ENCODE measurements around the gene MTARC2. TPM values are rescaled to one million over a fixed set of nuclear protein-coding genes. Genes with fewer than 3 reads are reported as not detected.

Gene MTARC2
- total RNA-seq, 1 donor from 2014 or later: 23.5 TPM

- DNase-seq: no peak
Measured at GRCh38 chr1:220804202-220804586, 56.1 kb downstream of the MTARC2 start.

DNA sequence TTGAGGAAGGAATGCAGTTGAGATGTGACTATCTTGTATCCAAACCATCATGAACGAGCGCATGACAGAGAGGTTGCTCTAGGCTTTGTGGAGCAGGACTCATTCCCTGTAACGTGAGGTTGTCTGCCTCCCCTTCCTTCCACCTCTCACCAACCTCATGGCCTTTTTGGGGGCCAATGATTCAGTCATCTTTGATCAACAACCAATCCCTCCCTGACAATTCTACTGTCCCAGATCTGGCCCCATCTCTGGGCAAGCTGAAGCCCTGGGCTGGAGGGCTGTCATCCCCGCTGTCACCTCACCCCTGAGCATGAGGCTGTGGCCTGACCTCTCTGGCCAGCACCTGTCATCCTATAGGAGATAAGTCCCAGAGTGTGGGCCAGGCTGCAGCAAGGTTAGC lies 58.3 kb downstream of the MTARC2 start:
- no peak for DNase-seq

DNA sequence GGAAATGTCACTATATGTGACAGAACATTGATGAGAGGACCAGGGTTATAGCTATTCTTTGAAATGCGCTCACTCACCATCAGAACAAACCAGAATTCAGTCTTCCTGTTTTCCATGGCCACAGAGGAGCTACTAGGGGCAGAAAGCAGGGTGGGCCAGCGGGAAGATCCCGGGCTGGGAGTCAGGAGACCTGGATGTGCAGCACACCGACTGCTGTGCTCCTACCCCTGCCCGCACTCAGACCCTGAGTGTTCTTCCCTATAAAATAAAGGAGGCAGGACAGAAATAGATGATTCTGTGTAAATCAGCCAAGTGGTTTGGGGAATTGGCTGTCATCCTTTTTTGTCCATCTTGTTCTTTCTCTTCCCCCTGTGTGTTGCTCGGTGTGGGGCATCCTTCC lies 59.6 kb downstream of the MTARC2 start:
- no peak for DNase-seq

- no peak for DNase-seq
Measured at GRCh38 chr1:220808345-220809186, 60.4 kb downstream of the MTARC2 start.

DNA sequence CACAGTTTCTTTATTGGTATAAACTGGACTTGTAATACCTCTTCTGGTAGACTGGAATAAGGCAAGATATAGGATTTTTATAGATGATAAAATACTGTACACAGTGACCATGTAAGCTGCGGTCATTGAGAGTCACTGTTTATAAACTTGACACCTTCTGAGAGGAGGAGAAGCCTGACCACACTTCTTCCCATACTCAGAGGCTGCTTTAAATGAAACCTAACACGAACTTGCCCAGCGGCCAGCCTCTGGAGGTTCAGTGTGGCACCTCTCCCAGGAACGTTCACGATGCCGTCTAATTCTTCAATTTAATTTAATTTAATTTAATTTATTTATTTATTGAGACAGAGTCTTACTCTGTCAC lies 61.0 kb downstream of the MTARC2 start:
- DNase-seq: no peak

DNA sequence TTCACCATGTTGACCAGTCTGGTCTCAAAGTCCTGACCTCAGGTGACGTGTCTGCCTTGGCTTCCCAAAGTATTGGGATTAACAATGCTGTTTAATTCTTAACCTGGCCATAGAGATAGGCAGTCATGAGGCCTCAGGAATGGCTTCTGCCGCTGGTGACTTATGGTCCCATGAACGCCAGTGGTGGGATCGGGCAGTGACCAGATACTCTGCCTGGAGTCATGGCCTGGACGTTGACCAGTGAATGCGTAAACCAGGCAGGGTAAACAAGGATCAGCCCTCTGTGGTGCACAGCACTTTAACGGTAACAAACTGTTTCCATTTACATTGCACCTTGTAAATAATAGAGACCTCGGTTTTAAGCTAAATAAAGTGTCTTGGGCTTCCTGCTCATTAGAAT lies 61.6 kb downstream of the MTARC2 start:
- no peak for DNase-seq

- DNase-seq: peak; percentile 94
Measured at GRCh38 chr1:220810179-220810653, 62.1 kb downstream of the MTARC2 start.

- peak; percentile 54 for DNase-seq
Measured at GRCh38 chr1:220810963-220811362, 62.8 kb downstream of the MTARC2 start.

DNA sequence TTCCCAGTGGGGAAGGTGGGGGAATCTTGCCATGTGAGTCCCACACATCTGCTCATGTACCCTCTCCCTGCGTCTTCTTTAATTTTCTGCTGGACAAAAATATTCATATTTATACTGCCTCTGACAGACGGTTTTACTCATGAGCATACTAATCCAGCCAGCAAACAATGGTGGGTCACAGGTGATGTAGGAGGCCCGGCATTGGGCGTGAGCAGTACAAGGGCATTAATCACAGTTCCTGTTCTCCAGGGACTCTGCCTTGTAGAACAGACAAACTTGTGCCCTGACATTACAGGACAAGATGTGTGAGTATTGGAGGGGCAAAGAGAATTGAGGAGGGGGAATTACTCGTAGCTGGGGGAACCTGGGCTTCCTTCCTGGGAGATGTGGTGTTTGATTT lies 63.6 kb downstream of the MTARC2 start:
- peak; percentile 64 for DNase-seq

DNA sequence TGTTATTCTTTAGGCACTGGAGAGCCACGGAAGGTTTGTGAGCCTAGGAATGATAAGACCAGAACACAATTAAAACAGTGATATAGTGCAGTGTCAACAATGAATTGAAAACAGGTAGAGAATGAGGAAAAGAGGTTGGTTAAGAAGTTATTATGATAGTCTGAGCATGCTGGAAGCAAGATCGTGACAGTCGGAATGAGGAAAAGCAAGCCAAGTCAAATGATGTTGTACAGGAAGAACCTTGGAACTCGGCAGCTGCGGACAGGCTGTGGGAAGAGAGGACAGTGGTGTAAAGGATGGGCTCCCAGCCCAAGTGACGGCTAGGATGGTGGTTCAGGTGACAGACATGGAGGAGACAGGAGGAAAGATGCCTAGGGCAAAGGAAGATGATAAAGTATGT lies 64.2 kb downstream of the MTARC2 start:
- DNase-seq: no peak

GRCh38 chr1:220813013-220813412 lies 64.9 kb downstream of the MTARC2 start:
- DNase-seq: peak; percentile 78

GRCh38 chr1:220815409-220815808 lies 67.3 kb downstream of the MTARC2 start:
- DNase-seq: no peak

- no peak for DNase-seq
Measured at GRCh38 chr1:220817907-220818306, 69.8 kb downstream of the MTARC2 start.

DNA sequence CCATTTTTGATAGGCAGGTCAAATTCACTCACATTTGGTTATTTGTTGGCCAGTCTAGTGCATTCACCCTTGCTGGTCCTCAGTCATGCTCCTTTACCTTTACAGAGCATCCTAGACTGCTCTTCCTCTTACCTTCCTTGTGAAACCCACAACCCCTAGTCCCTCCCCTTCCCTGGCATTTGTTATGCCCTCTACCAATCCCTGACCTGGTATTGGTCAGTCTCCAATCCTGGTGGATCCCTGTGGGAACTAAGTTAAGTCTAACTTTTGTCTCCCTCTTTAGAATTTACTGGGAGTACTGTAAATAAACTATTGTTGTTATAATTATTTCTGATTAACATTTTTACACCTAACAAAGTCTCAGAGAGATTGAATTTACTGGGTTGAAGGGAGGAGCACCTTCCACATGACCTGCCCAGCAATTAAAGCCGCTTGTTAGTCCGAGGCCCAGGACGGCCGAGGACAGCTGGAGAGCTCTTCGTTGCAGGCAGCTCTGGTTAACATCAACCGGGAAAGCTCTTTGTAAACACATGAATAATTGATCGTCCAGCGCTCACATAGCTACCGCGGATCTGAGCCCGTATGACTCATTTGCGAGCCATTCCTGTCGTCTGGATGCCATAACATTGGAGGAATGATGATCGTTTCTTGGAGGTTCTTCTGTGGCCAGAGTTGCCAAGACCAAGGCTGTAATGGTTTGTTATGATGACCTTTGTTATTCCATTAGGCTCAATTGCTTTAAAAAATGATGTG lies 70.5 kb downstream of the MTARC2 start:
- DNase-seq: peak; percentile 39

GRCh38 chr1:220819467-220820026 lies 71.4 kb downstream of the MTARC2 start:
- no peak for DNase-seq

- DNase-seq: no peak
Measured at GRCh38 chr1:220824031-220824989, 76.2 kb downstream of the MTARC2 start.

DNA sequence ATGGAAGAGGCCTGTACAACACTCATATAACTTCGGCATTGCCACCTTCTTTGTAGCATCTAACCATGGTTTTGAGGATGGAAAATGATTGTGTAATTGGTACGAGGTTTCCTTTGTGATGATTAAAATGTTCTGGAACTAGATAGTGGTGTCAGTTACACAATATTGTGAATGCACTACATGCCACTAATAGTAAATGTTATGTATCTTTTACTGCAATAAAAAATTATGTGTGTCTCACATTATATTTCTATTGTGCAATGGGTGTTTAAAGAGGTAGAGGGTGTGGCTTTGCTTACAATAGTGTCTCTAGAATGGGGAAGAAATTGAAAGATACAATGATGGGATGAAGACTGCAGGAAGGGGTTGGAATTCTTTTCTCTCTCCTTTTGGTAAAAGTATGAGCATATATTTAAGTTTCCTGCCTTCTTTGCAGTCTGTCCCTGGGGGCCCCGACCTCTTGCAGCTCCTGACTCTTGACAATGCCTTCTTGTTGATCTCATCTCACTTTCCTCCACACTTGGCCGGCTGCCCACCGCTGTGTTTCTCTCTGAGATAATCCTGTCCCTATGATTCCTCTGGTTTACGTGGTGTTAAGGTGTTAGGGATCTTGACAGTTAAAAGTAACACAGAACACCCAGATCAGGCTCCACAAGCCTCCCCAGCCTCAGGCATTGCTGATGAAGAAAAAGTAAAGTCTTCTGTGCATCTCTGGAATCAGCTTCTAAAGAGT lies 77.9 kb downstream of the MTARC2 start:
- DNase-seq: peak; percentile 46

DNA sequence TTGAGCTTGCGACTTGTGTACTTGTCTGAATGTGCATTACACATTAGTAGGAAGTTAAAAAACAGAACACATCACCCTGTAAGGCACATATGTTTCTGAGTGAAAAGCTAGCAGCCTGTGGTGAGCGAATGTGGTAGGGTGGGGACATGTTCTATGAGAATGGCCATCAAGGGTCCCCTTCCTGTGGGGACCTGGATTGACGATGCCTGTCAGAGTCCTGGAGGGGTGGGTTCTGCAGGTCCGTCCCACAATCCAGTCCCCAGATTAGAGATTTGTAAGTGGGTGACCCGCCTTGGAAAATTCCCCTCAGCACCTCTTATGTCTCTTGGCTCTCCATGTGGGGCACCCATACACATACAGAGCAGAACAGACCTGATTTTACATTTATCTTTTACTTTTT lies 78.6 kb downstream of the MTARC2 start:
- no peak for DNase-seq

GRCh38 chr1:220827445-220828178 lies 79.5 kb downstream of the MTARC2 start:
- no peak for DNase-seq

GRCh38 chr1:220828179-220828490 lies 80.0 kb downstream of the MTARC2 start:
- DNase-seq: no peak

- DNase-seq: no peak
Measured at GRCh38 chr1:220828950-220829586, 80.9 kb downstream of the MTARC2 start.

Data from dermis blood vessel endothelial cell (primary cell).